DOHH2 (cell line): ENCODE results near the gene LYAR.
A peak's percentile ranks its signal among the peaks of the same experiment; 100 is the strongest.

ENCODE experiments used
- H3F3A ChIP-seq: fragments of 200-600 bp; sonication (generic), shearing (Covaris generic); 2 replicates; pipeline ENCODE4 v1.6.0; 2016; ENCODE audit warnings: antibody characterized with exemption, mild to moderate bottlenecking; ENCODE audit not compliant: control insufficient read depth, insufficient read depth
- H3K27ac ChIP-seq: fragments of 200-600 bp; sonication (generic); 2 replicates; pipeline ENCODE4 v1.5.1; 2014; ENCODE audit warnings: low read depth, mild to moderate bottlenecking, low read length, moderate library complexity
- H3K27me3 ChIP-seq: fragments of 200-600 bp; sonication (generic); 2 replicates; pipeline ENCODE4 v1.6.1; 2014; ENCODE audit warnings: mild to moderate bottlenecking, low read length, mixed read lengths; ENCODE audit not compliant: control insufficient read depth
- H3K36me3 ChIP-seq: fragments of 200-600 bp; sonication (generic); 2 replicates; pipeline ENCODE4 v1.6.1; 2014; ENCODE audit warnings: mild to moderate bottlenecking, low read length, moderate library complexity, mixed read lengths; ENCODE audit not compliant: control insufficient read depth
- H3K4me1 ChIP-seq: fragments of 200-600 bp; sonication (generic); 2 replicates; pipeline ENCODE4 v1.6.1; 2014; ENCODE audit warnings: mild to moderate bottlenecking, low read length, mixed read lengths; ENCODE audit not compliant: control insufficient read depth
- H3K4me2 ChIP-seq: fragments of 200-600 bp; sonication (generic); 2 replicates; pipeline ENCODE4 v1.6.0; 2014; ENCODE audit warnings: mild to moderate bottlenecking, low read length, moderate library complexity
- H3K4me3 ChIP-seq: fragments of 200-600 bp; sonication (generic); 2 replicates; pipeline ENCODE4 v1.5.1; 2014; ENCODE audit warnings: mild to moderate bottlenecking, low read length, mixed read lengths
- H3K79me2 ChIP-seq: fragments of 200-600 bp; sonication (generic); 2 replicates; pipeline ENCODE4 v1.6.1; 2014; ENCODE audit warnings: mild to moderate bottlenecking, low read length, mixed read lengths; ENCODE audit not compliant: control insufficient read depth
- H3K9me2 ChIP-seq: fragments of 200-600 bp; sonication (generic); replicated peaks from 2 replicates; pipeline ENCODE4 v1.6.1; 2014; ENCODE audit warnings: mild to moderate bottlenecking, low read length, mixed read lengths; ENCODE audit not compliant: control insufficient read depth
- H3K9me3 ChIP-seq: fragments of 200-600 bp; sonication (generic); 2 replicates; pipeline ENCODE4 v1.6.1; 2014; ENCODE audit warnings: antibody characterized with exemption, low read length, mixed read lengths; ENCODE audit not compliant: control insufficient read depth, insufficient read depth
- H4K20me1 ChIP-seq: fragments of 200-600 bp; sonication (generic); 2 replicates; pipeline ENCODE4 v1.6.0; 2014; ENCODE audit warnings: low read depth, mild to moderate bottlenecking, antibody characterized with exemption, low read length, moderate library complexity; ENCODE audit not compliant: control insufficient read depth, insufficient read depth
- CTCF ChIP-seq: fragments of 200-600 bp; sonication (generic); IDR thresholded peaks from one replicate; pipeline ENCODE4 v1.5.1; 2014; ENCODE audit warnings: antibody characterized with exemption, mild to moderate bottlenecking, low read depth, low read length; ENCODE audit not compliant: poor library complexity, severe bottlenecking
- EZH2phosphoT487 ChIP-seq: fragments of 200-600 bp; sonication (generic); IDR thresholded peaks from 2 replicates; pipeline ENCODE4 v1.6.1; 2017; ENCODE audit warnings: borderline replicate concordance, mild to moderate bottlenecking, antibody characterized with exemption, low read length, moderate library complexity, mixed read lengths

LYAR gene

GRCh38 chr4:4289055-4289454 lies 899 bp downstream of the LYAR start:
- H3K27me3 ChIP-seq: no peaks in the 10 kb centered on the region
- peak overlapping the region; percentile 27; the same call in 1 of the 2 replicates for H3K27ac ChIP-seq
- H3K4me1 ChIP-seq: peaks cover 26% of the 10 kb centered on the region
- no peaks in the 10 kb centered on the region for H3F3A ChIP-seq
- H3K9me2 ChIP-seq: no peaks in the 10 kb centered on the region
- peak overlapping the region; percentile 89 for H3K4me2 ChIP-seq
- peaks cover 5% of the 10 kb centered on the region; the same call in 1 of the 2 replicates for H4K20me1 ChIP-seq
- H3K4me3 ChIP-seq: peak overlapping the region; percentile 83
- TF ChIP-seq EZH2phosphoT487 (no peak), CTCF (no peak)
- no peaks in the 10 kb centered on the region for H3K9me3 ChIP-seq
- H3K36me3 ChIP-seq: peaks cover 42% of the 10 kb centered on the region
- H3K79me2 ChIP-seq: peaks cover 91% of the 10 kb centered on the region

- no peaks in the 10 kb centered on the region for H3K9me2 ChIP-seq
- peaks cover 5% of the 10 kb centered on the region; the same call in 1 of the 2 replicates for H4K20me1 ChIP-seq
- H3K36me3 ChIP-seq: peaks cover 52% of the 10 kb centered on the region
- H3K4me2 ChIP-seq: peak overlapping the region; percentile 22; the same call in 1 of the 2 replicates
- no peak overlapping the region for H3K27ac ChIP-seq
- TF ChIP-seq CTCF: no peak
- no peak for TF ChIP-seq EZH2phosphoT487
- H3F3A ChIP-seq: no peaks in the 10 kb centered on the region
- no peaks in the 10 kb centered on the region for H3K27me3 ChIP-seq
- H3K4me1 ChIP-seq: peaks cover 26% of the 10 kb centered on the region
- H3K79me2 ChIP-seq: peaks cover 87% of the 10 kb centered on the region
- H3K9me3 ChIP-seq: no peaks in the 10 kb centered on the region
- H3K4me3 ChIP-seq: no peak overlapping the region
Observed at GRCh38 chr4:4288098-4288497, 1.9 kb downstream of the LYAR start.

- H3K4me3 ChIP-seq: no peak overlapping the region
- H3K27me3 ChIP-seq: no peaks in the 10 kb centered on the region
- H3K4me1 ChIP-seq: peaks cover 16% of the 10 kb centered on the region
- no peaks in the 10 kb centered on the region for H3K9me3 ChIP-seq
- no peaks in the 10 kb centered on the region for H3K9me2 ChIP-seq
- TF ChIP-seq CTCF: no peak
- TF ChIP-seq EZH2phosphoT487: no peak
- H4K20me1 ChIP-seq: no peaks in the 10 kb centered on the region; the same call in 1 of the 2 replicates
- H3K36me3 ChIP-seq: peaks cover 80% of the 10 kb centered on the region
- no peaks in the 10 kb centered on the region for H3F3A ChIP-seq
- peaks cover 59% of the 10 kb centered on the region for H3K79me2 ChIP-seq
- H3K4me2 ChIP-seq: no peak overlapping the region
- no peak overlapping the region for H3K27ac ChIP-seq
Observed at GRCh38 chr4:4284827-4285618, 4.9 kb downstream of the LYAR start.
